Nasal cavity respiratory epithelium epithelial cell of viscerocranial mucosa (primary cell): ENCODE results near the gene FETUB. TPM values are rescaled to one million over a fixed set of nuclear protein-coding genes. Genes with fewer than 3 reads are reported as not detected.

Source experiments
- total RNA-seq: library from RNA; depleted of rRNA; stranded (reverse); fragments of >200 nt; gene quantifications from 2 replicates; pipeline ENCODE4 v1.2.3, GENCODE V29; 2014

Gene FETUB
- total RNA-seq = not detected in 2 replicates

GRCh38 chr3:186639778-186640472, at the start of gene FETUB:
FETUB (plus strand) TSS chr3:186640399; CDS start chr3:186640461, 62 bp downstream.

DNA sequence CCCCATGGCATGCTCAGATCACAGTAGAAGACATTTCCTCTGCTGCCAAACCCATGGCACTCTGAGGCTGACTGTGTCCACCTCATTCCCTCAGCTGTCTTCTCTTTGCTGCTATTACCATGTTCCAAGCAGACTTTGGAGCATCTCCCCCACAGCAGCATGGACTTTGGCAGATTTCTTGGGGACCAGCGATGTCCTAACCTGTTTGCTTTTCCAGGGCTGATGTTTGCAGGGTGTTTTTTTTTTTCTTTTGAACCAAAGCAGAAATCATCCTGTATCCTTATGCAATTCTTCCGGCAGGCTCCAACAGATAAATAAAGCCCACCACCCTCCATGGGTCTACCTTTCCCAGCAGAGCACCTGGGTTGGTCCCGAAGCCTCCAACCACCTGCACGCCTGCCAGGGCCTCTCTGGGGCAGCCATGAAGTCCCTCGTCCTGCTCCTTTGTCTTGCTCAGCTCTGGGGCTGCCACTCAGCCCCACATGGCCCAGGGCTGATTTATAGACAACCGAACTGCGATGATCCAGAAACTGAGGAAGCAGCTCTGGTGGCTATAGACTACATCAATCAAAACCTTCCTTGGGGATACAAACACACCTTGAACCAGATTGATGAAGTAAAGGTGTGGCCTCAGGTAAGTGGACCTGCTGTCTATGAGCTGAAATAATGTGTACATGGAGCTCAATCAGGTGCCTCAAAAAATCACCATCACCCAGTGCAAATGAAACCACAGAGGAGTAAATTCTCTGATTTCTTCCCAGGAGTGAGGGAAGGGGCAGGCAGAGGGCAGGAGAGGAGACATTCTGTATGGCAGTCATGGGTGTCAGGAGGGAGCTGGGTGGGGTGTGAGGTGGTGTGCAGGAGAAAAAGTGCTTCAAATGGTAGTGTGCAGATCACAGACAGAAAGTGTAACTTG, 27.2 kb upstream of the FETUB start, which contains the start of gene AHSG:
AHSG (plus strand) TSS at position 340 of the 916 bp plus-strand sequence; CDS start at position 422, 82 bp downstream.

DNA sequence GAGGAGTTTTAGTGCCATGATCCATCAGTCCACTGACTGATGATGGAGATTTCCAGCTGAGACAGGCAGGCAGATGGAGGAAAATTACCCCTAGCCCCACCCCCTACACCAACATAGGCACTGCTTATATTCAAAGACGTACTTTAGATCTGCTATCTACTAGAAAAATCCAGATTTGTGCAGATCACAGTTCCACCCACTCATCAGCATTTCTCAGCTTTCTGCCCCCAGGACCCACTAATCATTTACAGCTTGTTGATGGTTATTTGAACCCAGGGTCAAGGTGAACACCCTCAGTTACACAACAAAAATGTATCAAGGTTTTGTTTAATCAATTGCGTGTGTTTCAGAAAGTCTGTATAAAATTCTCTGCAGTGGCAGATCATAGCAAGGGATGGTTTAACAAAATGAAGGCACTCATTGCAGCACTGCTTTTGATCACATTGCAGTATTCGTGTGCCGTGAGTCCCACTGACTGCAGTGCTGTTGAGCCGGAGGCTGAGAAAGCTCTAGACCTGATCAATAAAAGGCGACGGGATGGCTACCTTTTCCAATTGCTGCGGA, 25.5 kb downstream of the FETUB start, which contains the start of gene HRG:
HRG (plus strand) TSS at position 390 of the 564 bp plus-strand sequence; CDS start at position 408, 18 bp downstream.

Other genes with a start within 250 kb of the FETUB start
- gene CRYGS, start 96.0 kb upstream of the FETUB start, total RNA-seq = 0.34 and 1.2 TPM in 2 replicates
- 15.1 and 21.2 TPM in 2 replicates for gene TBCCD1, start 73.1 kb upstream of the FETUB start, total RNA-seq
- 56.5 and 117 TPM in 2 replicates for gene DNAJB11, start 69.7 kb upstream of the FETUB start, total RNA-seq
- gene AHSG, start 27.3 kb upstream of the FETUB start, total RNA-seq = not detected in 2 replicates
- not detected in 2 replicates for gene HRG, start 25.6 kb downstream of the FETUB start, total RNA-seq
- gene KNG1, start 77.0 kb downstream of the FETUB start, total RNA-seq = not detected in 2 replicates
- 624 TPM in 2 replicates for gene EIF4A2, start 143.2 kb downstream of the FETUB start, total RNA-seq
- gene RFC4, start 166.1 kb downstream of the FETUB start, total RNA-seq = 17.1 and 23.9 TPM in 2 replicates
- gene ADIPOQ, start 202.3 kb downstream of the FETUB start, total RNA-seq = not detected in 2 replicates